ENCODE data around the gene NUAK2. TPM values are rescaled to one million over a fixed set of nuclear protein-coding genes. Genes with fewer than 3 reads are reported as not detected.

NUAK2 gene
- total RNA-seq, 4 donors from 2014 or later: 15.8 to 32.0 (median 21.4) TPM

GRCh38 chr1:205316161-205316566 is 5.4 kb downstream of the NUAK2 start:
- Histone ChIP-seq H3K4me3 (no peak overlapping the region), H3K9me3 (no peaks in the 10 kb centered on the region), H3K36me3 (peaks cover 0 to 12% (median 3%) of the 10 kb centered on the region in 3 donors), H3K27ac (peak overlapping the region; percentile 26 to 92 (median 70)), H3K27me3 (no peaks in the 10 kb centered on the region), H3K4me1 (peaks cover 44 to 100% (median 54%) of the 10 kb centered on the region in 3 donors)
- TF ChIP-seq CTCF (IDR thresholded peaks at IDR 0.05): no peak
- TF ChIP-seq POLR2A (IDR thresholded peaks at IDR 0.05): no peak
- intact Hi-C loops (cut with DNase I): no loop called here
- no peak for DNase-seq
- 15 to 25% methylated on average over 2 of the region's 2 CpGs for WGBS, 2 donors

GRCh38 chr1:205315008-205315618 is 6.4 kb downstream of the NUAK2 start:
- intact Hi-C loops (cut with DNase I): no loop called here
- peak overlapping the region in 1 of 4 donors; percentile 4 for H3K4me3 ChIP-seq
- H3K27ac ChIP-seq: peak overlapping the region in 2 of 4 donors; percentile 12 to 91
- WGBS, 2 donors: 84 to 86% methylated on average over 2 to 4 of the region's 5 CpGs
- no peak for DNase-seq
- peaks cover 0 to 23% (median 13%) of the 10 kb centered on the region in 3 donors for H3K36me3 ChIP-seq
- H3K4me1 ChIP-seq: peaks cover 44 to 100% (median 56%) of the 10 kb centered on the region in 3 donors
- TF ChIP-seq POLR2A (IDR thresholded peaks at IDR 0.05) (no peak), CTCF (IDR thresholded peaks at IDR 0.05) (no peak)
- H3K9me3 ChIP-seq: no peaks in the 10 kb centered on the region
- no peaks in the 10 kb centered on the region for H3K27me3 ChIP-seq

GRCh38 chr1:205313563-205314308 is 7.8 kb downstream of the NUAK2 start:
- peaks cover 38 to 96% (median 52%) of the 10 kb centered on the region in 3 donors for H3K4me1 ChIP-seq
- H3K27ac ChIP-seq: peak overlapping the region; percentile 64 to 91 (median 72)
- no peak for DNase-seq
- H3K4me3 ChIP-seq: peak overlapping the region in 2 of 4 donors; percentile 33 to 45
- intact Hi-C loops (cut with DNase I): no loop called here
- no peaks in the 10 kb centered on the region for H3K9me3 ChIP-seq
- TF ChIP-seq POLR2A (IDR thresholded peaks at IDR 0.05): peak in 1 of 4 donors; percentile 10
- no peak for TF ChIP-seq CTCF (IDR thresholded peaks at IDR 0.05)
- no peaks in the 10 kb centered on the region for H3K27me3 ChIP-seq
- WGBS, 2 donors: 13 to 19% methylated on average over 10 to 11 of the region's 21 CpGs
- H3K36me3 ChIP-seq: peaks cover 0 to 37% (median 16%) of the 10 kb centered on the region in 3 donors

- Histone ChIP-seq H3K36me3 (peaks cover 2 to 44% (median 22%) of the 10 kb centered on the region in 3 donors), H3K27me3 (no peaks in the 10 kb centered on the region), H3K4me3 (peak overlapping the region in 2 of 4 donors; percentile 33 to 45), H3K27ac (peak overlapping the region; percentile 64 to 91 (median 72)), H3K9me3 (no peaks in the 10 kb centered on the region), H3K4me1 (peaks cover 31 to 89% (median 46%) of the 10 kb centered on the region in 3 donors)
- DNase-seq: no peak
- intact Hi-C loops (cut with DNase I): no loop called here
- 55 to 67% methylated on average over 10 of the region's 10 CpGs for WGBS, 2 donors
- TF ChIP-seq POLR2A (IDR thresholded peaks at IDR 0.05): no peak
- no peak for TF ChIP-seq CTCF (IDR thresholded peaks at IDR 0.05)
Observed at GRCh38 chr1:205312866-205313562, 8.5 kb downstream of the NUAK2 start.
